ENCODE results near the gene NOP14. TPM values are rescaled to one million over a fixed set of nuclear protein-coding genes. Genes with fewer than 3 reads are reported as not detected.
A peak's percentile ranks its signal among the peaks of the same experiment; 100 is the strongest.

NOP14 gene
- total RNA-seq, 1 experiment from 2014 or later = 50.1 TPM

DNA sequence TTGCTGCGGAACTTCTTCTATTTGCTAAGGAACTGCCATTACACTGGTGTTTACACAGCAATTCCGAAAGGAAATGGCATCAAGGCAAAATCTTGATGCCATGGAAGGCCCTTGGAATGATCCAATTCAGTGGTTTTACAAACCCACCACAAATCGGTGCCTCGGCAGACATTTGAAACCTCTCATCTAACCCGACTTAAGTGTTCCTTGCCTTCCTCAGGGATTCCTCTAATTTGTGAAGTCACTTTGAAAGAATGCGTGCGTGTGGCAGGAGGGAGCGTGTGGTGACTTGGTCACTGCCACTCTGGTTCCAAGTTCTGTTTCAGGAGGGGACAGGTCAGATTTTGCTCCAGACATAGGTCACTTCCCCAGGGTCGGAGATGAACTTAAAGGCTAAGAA, 4.8 kb downstream of the NOP14 start:
- H2BK12ac ChIP-seq (ENCODE audit: insufficient read length, low read depth, low read length) = no peak overlapping the region
- no peak overlapping the region for H2AFZ ChIP-seq (ENCODE audit: low read length)
- no peak overlapping the region for H4K8ac ChIP-seq (replicated peaks; ENCODE audit: insufficient read length, low read depth, low read length)
- H3K18ac ChIP-seq (ENCODE audit: insufficient read length, low read depth, low read length) = no peak overlapping the region
- no peak overlapping the region for H3K14ac ChIP-seq (ENCODE audit: insufficient read depth, low read length)
- H3K23me2 ChIP-seq (ENCODE audit: insufficient read length, low read depth, low read length, poor library complexity, severe bottlenecking) = no peaks in the 10 kb centered on the region
- no peak overlapping the region for H2AK5ac ChIP-seq (ENCODE audit: insufficient read length, low read length)
- WGBS (ENCODE audit: extremely low coverage, insufficient read length, low lambda C conversion rate) = no CpG with 5 or more reads among the region's 9 CpGs
- TF ChIP-seq, protein P1, sequence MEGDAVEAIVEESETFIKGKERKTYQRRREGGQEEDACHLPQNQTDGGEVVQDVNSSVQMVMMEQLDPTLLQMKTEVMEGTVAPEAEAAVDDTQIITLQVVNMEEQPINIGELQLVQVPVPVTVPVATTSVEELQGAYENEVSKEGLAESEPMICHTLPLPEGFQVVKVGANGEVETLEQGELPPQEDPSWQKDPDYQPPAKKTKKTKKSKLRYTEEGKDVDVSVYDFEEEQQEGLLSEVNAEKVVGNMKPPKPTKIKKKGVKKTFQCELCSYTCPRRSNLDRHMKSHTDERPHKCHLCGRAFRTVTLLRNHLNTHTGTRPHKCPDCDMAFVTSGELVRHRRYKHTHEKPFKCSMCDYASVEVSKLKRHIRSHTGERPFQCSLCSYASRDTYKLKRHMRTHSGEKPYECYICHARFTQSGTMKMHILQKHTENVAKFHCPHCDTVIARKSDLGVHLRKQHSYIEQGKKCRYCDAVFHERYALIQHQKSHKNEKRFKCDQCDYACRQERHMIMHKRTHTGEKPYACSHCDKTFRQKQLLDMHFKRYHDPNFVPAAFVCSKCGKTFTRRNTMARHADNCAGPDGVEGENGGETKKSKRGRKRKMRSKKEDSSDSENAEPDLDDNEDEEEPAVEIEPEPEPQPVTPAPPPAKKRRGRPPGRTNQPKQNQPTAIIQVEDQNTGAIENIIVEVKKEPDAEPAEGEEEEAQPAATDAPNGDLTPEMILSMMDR (conservative IDR thresholded peaks at IDR 0.05) = no peak
- H3K4me1 Mint-ChIP-seq = peaks cover 10 to 18% of the 10 kb centered on the region in 2 experiments
- H3K4me1 ChIP-seq (ENCODE audit: insufficient read depth, low read length) = no peaks in the 10 kb centered on the region
- no peaks in the 10 kb centered on the region for H3K27me3 Mint-ChIP-seq (ENCODE audit: low read depth)
- H3K23ac ChIP-seq (ENCODE audit: insufficient read length, low read depth, low read length) = no peak overlapping the region
- no peak overlapping the region for H3K56ac ChIP-seq (ENCODE audit: insufficient read length, low read depth, low read length)
- H3K4ac ChIP-seq (ENCODE audit: low read depth, low read length) = no peak overlapping the region
- no peak overlapping the region for H2BK15ac ChIP-seq (ENCODE audit: low read depth, low read length)
- H4K5ac ChIP-seq (ENCODE audit: insufficient read length, low read depth, low read length) = no peak overlapping the region
- no peaks in the 10 kb centered on the region for H3K79me1 ChIP-seq (ENCODE audit: insufficient read depth, low read depth, low read length, poor library complexity, severe bottlenecking)
- H2BK5ac ChIP-seq (ENCODE audit: insufficient read length, low read length) = no peak overlapping the region
- H3K79me2 ChIP-seq (ENCODE audit: insufficient read depth, low read length) = no peaks in the 10 kb centered on the region
- peaks cover 33 to 35% of the 10 kb centered on the region in 2 experiments for H3K9me3 Mint-ChIP-seq
- H3K4me2 ChIP-seq (ENCODE audit: insufficient read depth, insufficient read length, low read length) = no peak overlapping the region
- H3T11ph ChIP-seq (ENCODE audit: low read length) = no peak overlapping the region
- DNase-seq = no peak
- peaks cover 62 to 66% (median 62%) of the 10 kb centered on the region in 3 experiments for H3K36me3 Mint-ChIP-seq (ENCODE audit: insufficient read depth in 1 of 3, low read depth in 3 of 3)
- no peak overlapping the region for H3K27ac ChIP-seq (ENCODE audit: insufficient read length, low read depth, low read length)
- no peaks in the 10 kb centered on the region for H4K20me1 ChIP-seq (ENCODE audit: control insufficient read depth, insufficient read depth, insufficient read length)
- H2BK20ac ChIP-seq (ENCODE audit: low read depth, low read length, poor library complexity, severe bottlenecking) = no peak overlapping the region
- no peaks in the 10 kb centered on the region for H3K27me3 ChIP-seq (ENCODE audit: insufficient read depth, low read length)
- no peak overlapping the region; a peak in 1 of 5 replicates for H3K4me3 Mint-ChIP-seq
- H4K91ac ChIP-seq (ENCODE audit: insufficient read length, low read depth, low read length) = no peak overlapping the region
- H2BK120ac ChIP-seq (ENCODE audit: low read depth, low read length, poor library complexity, severe bottlenecking) = no peak overlapping the region
- no peak overlapping the region for H3K9ac ChIP-seq (ENCODE audit: extremely low read depth, insufficient read length, low read length)
- H3K9me3 ChIP-seq (ENCODE audit: control insufficient read depth, low read depth, low read length) = peaks cover 14% of the 10 kb centered on the region
- H3K27ac Mint-ChIP-seq = peak overlapping the region in 1 of 3 experiments; percentile 76; a peak in 2 of 7 replicates

All from H9 (cell line).